SK-N-SH (cell line): Measurements from ENCODE around the gene ST6GALNAC3. TPM values are rescaled to one million over a fixed set of nuclear protein-coding genes. Genes with fewer than 3 reads are reported as not detected.

Experiments used
- CTCF ChIA-PET: fragments of 300-600, 350-600 bp; formaldehyde crosslinking; extraction: SDS; loops from one replicate; lab custom pipeline; 2021; lab: Yijun Ruan, JAX
- POLR2A ChIA-PET: fragments of 350-600 bp; sonication (Branson Sonifier 250); formaldehyde crosslinking; extraction: SDS; loops from one replicate; lab custom pipeline; 2020; ENCODE audit warnings: antibody characterized with exemption, inconsistent platforms; lab: Yijun Ruan, JAX
- DNase-seq: peaks from one replicate; pipeline ENCODE4 v3.0.0; 2012
- H2AFZ ChIP-seq: fragments of 200-600 bp; sonication (generic); 2 replicates; pipeline ENCODE4 v1.8.1; 2016; ENCODE audit warnings: antibody characterized with exemption, mild to moderate bottlenecking, low read depth
- H3F3A ChIP-seq: fragments of 200-600 bp; sonication (generic); replicated peaks from 2 replicates; pipeline ENCODE3; 2016; ENCODE audit warnings: antibody characterized with exemption, mild to moderate bottlenecking; ENCODE audit not compliant: insufficient read depth
- H3K27ac ChIP-seq, 2 experiments: fragments of 200-500 bp in 1 of 2; fragments of 200-600 bp in 1 of 2; sonication (Bioruptor generic) in 1 of 2; sonication (generic), shearing (Covaris generic) in 1 of 2; 2 replicates each; pipeline versions ENCODE4 v1.5.1 to v1.6.1; 2014 to 2016; ENCODE audit warnings: low read depth in 2 of 2, inconsistent platforms in 1 of 2, low read length in 1 of 2, mild to moderate bottlenecking in 1 of 2, mixed read lengths in 1 of 2
- H3K27me3 ChIP-seq: fragments of 200-600 bp; sonication (generic), shearing (Covaris generic); 2 replicates; pipeline ENCODE4 v1.6.1; 2016; ENCODE audit warnings: mixed run types; ENCODE audit not compliant: insufficient read depth
- H3K36me3 ChIP-seq, 2 experiments: fragments of 200-500 bp in 1 of 2; fragments of 200-600 bp in 1 of 2; sonication (Bioruptor generic) in 1 of 2; sonication (generic) in 1 of 2; replicated peaks in 1 of 2; 2 replicates each; pipeline versions ENCODE3 to v1.5.1; 2014 to 2016; ENCODE audit warnings: low read length in 1 of 2, mild to moderate bottlenecking in 1 of 2; ENCODE audit not compliant: insufficient read depth in 2 of 2, control insufficient read depth in 1 of 2
- H3K4me1 ChIP-seq, 2 experiments: fragments of 200-500 bp in 1 of 2; fragments of 200-600 bp in 1 of 2; sonication (Bioruptor generic) in 1 of 2; sonication (generic), shearing (Covaris generic) in 1 of 2; 2 replicates each; pipeline versions ENCODE4 v1.5.1 to v1.6.1; 2014 to 2016; ENCODE audit warnings: low read depth in 1 of 2, low read length in 1 of 2, mixed run types in 1 of 2; ENCODE audit not compliant: insufficient read depth in 2 of 2, control insufficient read depth in 1 of 2
- H3K4me2 ChIP-seq: fragments of 200-600 bp; sonication (generic), shearing (Covaris generic); 2 replicates; pipeline ENCODE4 v1.6.1; 2017; ENCODE audit warnings: mixed run types
- H3K4me3 ChIP-seq, 2 experiments: fragments of 200-500 bp in 1 of 2; fragments of 200-600 bp in 1 of 2; sonication (Bioruptor generic) in 1 of 2; sonication (generic), shearing (Covaris generic) in 1 of 2; 2 replicates each; pipeline versions ENCODE4 v1.5.1 to v1.8.1; 2014 to 2016; ENCODE audit warnings: low read depth in 2 of 2, inconsistent platforms in 1 of 2, low read length in 1 of 2, mild to moderate bottlenecking in 1 of 2, mixed read lengths in 1 of 2, moderate library complexity in 1 of 2
- H3K79me2 ChIP-seq: fragments of 200-600 bp; sonication (generic); 2 replicates; pipeline ENCODE4 v1.8.1; 2017; ENCODE audit warnings: mild to moderate bottlenecking; ENCODE audit not compliant: insufficient read depth
- H3K9ac ChIP-seq: fragments of 200-600 bp; sonication (generic); 2 replicates; pipeline ENCODE4 v1.6.1; 2017; ENCODE audit warnings: mixed run types
- H3K9me2 ChIP-seq: fragments of 200-600 bp; sonication (generic); 2 replicates; pipeline ENCODE4 v1.6.1; 2017; ENCODE audit warnings: mixed run types
- H3K9me3 ChIP-seq: fragments of 200-600 bp; sonication (generic); 2 replicates; pipeline ENCODE4 v1.6.1; 2017; ENCODE audit warnings: mixed run types, mild to moderate bottlenecking, moderate library complexity
- H4K20me1 ChIP-seq: fragments of 200-600 bp; sonication (generic); 2 replicates; pipeline ENCODE4 v1.6.1; 2017; ENCODE audit warnings: mild to moderate bottlenecking, mixed run types; ENCODE audit not compliant: insufficient read depth
- ELF1 ChIP-seq: IDR thresholded peaks from 2 replicates; pipeline ENCODE4 v1.4.0; 2012
- FOSL2 ChIP-seq: IDR thresholded peaks from 2 replicates; pipeline ENCODE4 v1.4.0; 2012; ENCODE audit warnings: low read depth, mild to moderate bottlenecking, moderate library complexity, borderline replicate concordance
- GABPA ChIP-seq: IDR thresholded peaks from 2 replicates; pipeline ENCODE4 v1.4.0; 2012; ENCODE audit warnings: low read depth, mild to moderate bottlenecking
- JUND ChIP-seq: IDR thresholded peaks from 2 replicates; pipeline ENCODE4 v1.4.0; 2012
- RAD21 ChIP-seq: IDR thresholded peaks from 2 replicates; pipeline ENCODE4 v1.6.1; 2012; ENCODE audit warnings: mild to moderate bottlenecking, low read length
- RCOR1 ChIP-seq: fragments of 150-350 bp; IDR thresholded peaks from 2 replicates; pipeline ENCODE4 v1.6.1; 2017; ENCODE audit warnings: antibody characterized with exemption, low read length
- RXRA ChIP-seq: IDR thresholded peaks from 2 replicates; pipeline ENCODE4 v1.4.0; 2012; ENCODE audit warnings: low read depth, mild to moderate bottlenecking, borderline replicate concordance
- SMC3 ChIP-seq: IDR thresholded peaks from 2 replicates; pipeline ENCODE4 v1.6.1; 2012; ENCODE audit warnings: low read depth, low read length, improper control_type of control experiment
- TAF1 ChIP-seq: IDR thresholded peaks from 2 replicates; pipeline ENCODE4 v1.6.1; 2012; ENCODE audit warnings: low read depth, mild to moderate bottlenecking, low read length, moderate library complexity, borderline replicate concordance
- TEAD4 ChIP-seq: IDR thresholded peaks from 2 replicates; pipeline ENCODE4 v1.4.0; 2012; ENCODE audit warnings: mild to moderate bottlenecking, borderline replicate concordance; ENCODE audit not compliant: insufficient read depth
- YY1 ChIP-seq: IDR thresholded peaks from 2 replicates; pipeline ENCODE4 v1.4.0; 2012; ENCODE audit warnings: low read depth, mild to moderate bottlenecking
- WGBS: methylation state at CpG from one replicate; pipeline ENCODE4 v1.1.6; 2017; ENCODE audit warnings: low lambda C conversion rate; 5-methylcytosine and 5-hydroxymethylcytosine counted together
- polyA plus RNA-seq, 3 experiments: library from polyadenylated mRNA; depleted of rRNA; stranded (reverse); fragments of >200 nt; gene quantifications; 2 replicates each; pipeline ENCODE4 v1.2.3, GENCODE V29; 2012
- TF ChIP-seq, protein P1 (sequence below): IDR thresholded peaks from 2 replicates; pipeline ENCODE4; 2012
- TF ChIP-seq, protein P2 (sequence below): fragments of 150-350 bp; IDR thresholded peaks from 2 replicates; pipeline ENCODE4 v1.6.1; 2017; ENCODE audit warnings: antibody characterized with exemption, low read length, low read depth, borderline replicate concordance

ST6GALNAC3 gene
- polyA plus RNA-seq, 1 of the 3 experiments (the other 2 are of a cell fraction), result 8.1 TPM

DNA sequence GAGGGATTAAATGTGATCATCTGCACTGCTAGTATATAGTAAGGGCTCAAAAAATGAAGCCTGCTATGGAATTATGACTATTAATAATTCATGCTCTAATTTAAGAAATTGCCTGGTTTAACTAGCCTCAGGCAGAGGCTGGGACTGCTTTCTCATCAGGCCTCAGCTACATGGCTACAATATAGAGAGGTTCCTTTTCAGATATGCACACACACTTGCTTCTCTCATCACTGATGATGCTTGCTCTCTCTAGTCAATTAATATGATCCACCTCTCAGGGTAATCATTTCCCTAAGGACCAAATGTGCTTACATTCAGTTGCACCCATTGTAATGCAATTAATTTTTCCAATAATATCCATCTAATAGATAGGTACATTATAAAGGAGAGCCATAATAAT is 467.8 kb downstream of the ST6GALNAC3 start:
- no peaks in the 10 kb centered on the region for H3K36me3 ChIP-seq
- ChIA-PET POLR2A (no interaction called here), CTCF (interaction anchor here (1.3 to 1.4 kb wide), 2 partner anchors 9 to 388 kb away, joined by 3 read pairs; no protein-coding TSS in a partner anchor)
- H3K9me2 ChIP-seq, result no peaks in the 10 kb centered on the region
- no peak for TF ChIP-seq TEAD4
- TF ChIP-seq, protein P1, sequence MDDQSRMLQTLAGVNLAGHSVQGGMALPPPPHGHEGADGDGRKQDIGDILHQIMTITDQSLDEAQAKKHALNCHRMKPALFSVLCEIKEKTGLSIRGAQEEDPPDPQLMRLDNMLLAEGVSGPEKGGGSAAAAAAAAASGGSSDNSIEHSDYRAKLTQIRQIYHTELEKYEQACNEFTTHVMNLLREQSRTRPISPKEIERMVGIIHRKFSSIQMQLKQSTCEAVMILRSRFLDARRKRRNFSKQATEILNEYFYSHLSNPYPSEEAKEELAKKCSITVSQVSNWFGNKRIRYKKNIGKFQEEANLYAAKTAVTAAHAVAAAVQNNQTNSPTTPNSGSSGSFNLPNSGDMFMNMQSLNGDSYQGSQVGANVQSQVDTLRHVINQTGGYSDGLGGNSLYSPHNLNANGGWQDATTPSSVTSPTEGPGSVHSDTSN, result no peak
- no peak for TF ChIP-seq YY1
- no peak for TF ChIP-seq FOSL2
- no peak for TF ChIP-seq RXRA
- no peak for TF ChIP-seq RAD21
- TF ChIP-seq SMC3, result no peak
- no peaks in the 10 kb centered on the region for H4K20me1 ChIP-seq
- H3K4me3 ChIP-seq, result no peak overlapping the region
- no peaks in the 10 kb centered on the region for H3K79me2 ChIP-seq
- H3K27me3 ChIP-seq, result no peaks in the 10 kb centered on the region
- no peak overlapping the region for H3K4me2 ChIP-seq
- H2AFZ ChIP-seq, result no peak overlapping the region
- peaks cover 0 to 14% of the 10 kb centered on the region in 2 experiments; a peak in 2 of 4 replicates for H3K4me1 ChIP-seq
- no peak overlapping the region for H3K9ac ChIP-seq
- H3F3A ChIP-seq, result no peaks in the 10 kb centered on the region
- DNase-seq, result no peak
- H3K9me3 ChIP-seq, result no peaks in the 10 kb centered on the region
- no peak overlapping the region; a peak in 1 of 4 replicates for H3K27ac ChIP-seq

DNA sequence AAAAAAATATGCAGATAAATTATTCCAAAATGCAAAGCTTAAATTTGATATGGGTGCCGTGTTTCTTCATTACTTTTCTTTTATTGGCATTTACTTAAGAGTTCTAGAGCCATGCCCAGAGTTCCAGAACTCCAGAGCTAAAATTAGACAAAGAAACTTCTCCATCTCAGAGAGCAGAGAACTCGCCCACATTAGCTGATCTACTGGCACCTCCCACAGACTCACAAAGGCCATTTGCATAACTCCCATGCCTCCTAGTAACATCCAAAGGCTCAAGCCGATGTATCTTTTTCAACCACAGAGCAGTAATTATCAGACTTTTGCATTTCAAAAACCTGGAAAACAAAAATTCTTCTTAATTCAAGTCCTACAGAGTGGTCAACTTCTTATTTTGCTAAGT is 468.9 kb downstream of the ST6GALNAC3 start:
- Histone ChIP-seq H3K79me2 (no peaks in the 10 kb centered on the region), H3F3A (no peaks in the 10 kb centered on the region), H3K4me1 (peaks cover 0 to 17% of the 10 kb centered on the region in 2 experiments; a peak in 2 of 4 replicates), H3K27ac (no peak overlapping the region), H3K36me3 (no peaks in the 10 kb centered on the region), H3K4me3 (no peak overlapping the region), H2AFZ (no peak overlapping the region), H3K9me2 (no peaks in the 10 kb centered on the region), H4K20me1 (no peaks in the 10 kb centered on the region), H3K4me2 (no peak overlapping the region), H3K9ac (no peak overlapping the region), H3K27me3 (no peaks in the 10 kb centered on the region), H3K9me3 (no peaks in the 10 kb centered on the region)
- no peak for DNase-seq
- 84% methylated on average over 3 of the region's 3 CpGs for WGBS
- POLR2A ChIA-PET, result no interaction called here
- CTCF ChIA-PET, result interaction anchor here (1.3 to 1.4 kb wide), 3 partner anchors 8 to 389 kb away, joined by 3 to 4 read pairs (median 3); no protein-coding TSS in a partner anchor
- TF ChIP-seq FOSL2 (no peak), TEAD4 (no peak), ELF1 (no peak), RAD21 (no peak), RCOR1 (no peak), TAF1 (no peak), JUND (no peak), GABPA (no peak)
- TF ChIP-seq, protein P2, sequence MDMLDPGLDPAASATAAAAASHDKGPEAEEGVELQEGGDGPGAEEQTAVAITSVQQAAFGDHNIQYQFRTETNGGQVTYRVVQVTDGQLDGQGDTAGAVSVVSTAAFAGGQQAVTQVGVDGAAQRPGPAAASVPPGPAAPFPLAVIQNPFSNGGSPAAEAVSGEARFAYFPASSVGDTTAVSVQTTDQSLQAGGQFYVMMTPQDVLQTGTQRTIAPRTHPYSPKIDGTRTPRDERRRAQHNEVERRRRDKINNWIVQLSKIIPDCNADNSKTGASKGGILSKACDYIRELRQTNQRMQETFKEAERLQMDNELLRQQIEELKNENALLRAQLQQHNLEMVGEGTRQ, result no peak
